Ectodermal cell (in vitro differentiated cells): ENCODE data around the gene CSNK2A2.
A peak's percentile ranks its signal among the peaks of the same experiment; 100 is the strongest.

Source experiments
- H3K27ac ChIP-seq: 2 replicates; pipeline ENCODE4 v1.7.0; 2013; ENCODE audit warnings: mild to moderate bottlenecking, low read depth, low read length; ENCODE audit not compliant: insufficient read depth, poor library complexity, severe bottlenecking
- H3K27me3 ChIP-seq: 2 replicates; pipeline ENCODE4 v1.7.0; 2013; ENCODE audit warnings: mild to moderate bottlenecking, low read length; ENCODE audit not compliant: insufficient read depth, control insufficient read depth, poor library complexity, severe bottlenecking
- H3K36me3 ChIP-seq: one replicate; pipeline ENCODE4 v1.7.0; 2013; ENCODE audit warnings: low read length; ENCODE audit not compliant: control insufficient read depth, insufficient read depth
- H3K4me1 ChIP-seq: one replicate; pipeline ENCODE4 v1.7.0; 2013; ENCODE audit warnings: low read length; ENCODE audit not compliant: control insufficient read depth, insufficient read depth
- H3K4me3 ChIP-seq: 2 replicates; pipeline ENCODE4 v1.7.0; 2013; ENCODE audit warnings: low read depth, low read length, control low read depth; ENCODE audit not compliant: insufficient read depth
- H3K9me3 ChIP-seq: 2 replicates; pipeline ENCODE4 v1.7.0; 2013; ENCODE audit warnings: mild to moderate bottlenecking, low read length, moderate library complexity; ENCODE audit not compliant: control insufficient read depth
- WGBS, 2 experiments: methylation state at CpG; one replicate each; pipeline ENCODE4 v1.1.7; 2013; ENCODE audit warnings: missing lambda C conversion rate in 2 of 2; 5-methylcytosine and 5-hydroxymethylcytosine counted together

Gene CSNK2A2

DNA sequence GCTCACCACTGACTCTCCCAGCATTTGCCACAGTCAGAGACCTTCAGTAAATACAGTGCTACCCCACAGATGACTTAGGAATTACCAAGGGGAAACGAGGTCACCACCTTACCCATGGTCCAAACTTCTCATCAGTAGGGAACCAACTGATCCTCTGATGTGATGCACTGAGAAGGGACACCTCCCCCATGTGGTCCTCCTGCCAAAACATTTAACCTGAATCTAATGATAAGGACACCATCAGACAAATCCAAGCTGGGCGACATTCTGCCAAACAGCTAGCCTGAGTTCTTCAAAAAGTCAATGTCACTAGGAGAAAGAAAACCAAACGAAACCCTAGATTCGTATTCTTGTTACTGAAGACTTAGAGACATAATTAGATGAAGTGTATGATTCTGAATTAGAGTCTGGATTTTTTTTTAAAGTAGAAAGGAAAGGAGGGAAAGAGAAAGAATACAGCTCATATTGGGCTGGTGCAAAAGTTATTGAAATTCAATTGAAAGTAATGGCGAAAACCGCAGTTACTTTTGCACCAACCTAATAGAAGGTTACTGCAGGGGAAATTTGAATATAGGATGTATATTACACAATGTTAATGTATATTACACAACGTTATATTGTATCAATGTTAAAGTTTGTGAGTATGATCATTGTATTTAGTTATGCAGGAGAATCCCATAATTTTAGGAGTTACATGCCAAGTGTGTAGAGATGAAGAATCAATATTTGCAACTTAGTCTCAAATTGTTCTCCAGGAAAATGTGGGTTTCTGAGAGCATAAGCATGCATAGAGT, 2.3 kb upstream of the CSNK2A2 start:
- 91 to 95% methylated on average over 7 of the region's 7 CpGs for WGBS, 2 experiments
- Histone ChIP-seq H3K9me3 (no peaks in the 10 kb centered on the region), H3K4me3 (no peak overlapping the region), H3K4me1 (no peaks in the 10 kb centered on the region), H3K27ac (no peak overlapping the region), H3K27me3 (peaks cover 12% of the 10 kb centered on the region), H3K36me3 (no peaks in the 10 kb centered on the region)

DNA sequence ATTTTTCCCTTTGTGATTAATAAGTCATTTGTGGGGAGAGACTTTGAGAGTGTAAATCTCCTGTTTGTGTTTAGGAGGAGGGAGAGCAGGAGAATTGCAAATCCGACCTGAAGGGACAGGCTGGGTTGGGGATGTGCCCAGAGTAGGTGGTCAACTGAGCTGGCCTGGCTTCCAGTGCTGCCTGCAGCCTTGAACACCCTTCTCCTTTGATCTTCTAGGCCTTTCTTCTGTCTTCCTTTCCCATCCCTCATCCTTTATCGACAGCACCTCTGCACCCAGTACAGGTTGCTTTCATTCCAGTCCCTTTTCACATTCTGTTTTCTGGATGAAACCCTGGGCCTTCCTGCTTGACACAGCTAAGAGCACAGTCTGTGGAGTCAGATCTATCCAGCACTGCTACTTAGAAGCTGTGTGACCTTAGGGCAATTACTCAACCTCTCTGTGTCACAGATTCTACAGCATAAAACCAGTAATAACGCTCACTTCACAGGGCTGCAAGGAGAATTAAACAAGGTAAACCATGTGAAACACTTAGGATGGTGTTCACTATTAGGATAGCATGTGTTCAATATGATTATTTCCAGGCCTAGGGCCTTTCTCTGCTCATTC, 1.0 kb upstream of the CSNK2A2 start:
- peaks cover 9% of the 10 kb centered on the region for H3K36me3 ChIP-seq
- 74 to 77% methylated on average over 3 of the region's 3 CpGs for WGBS, 2 experiments
- H3K27ac ChIP-seq: no peak overlapping the region
- no peak overlapping the region for H3K4me3 ChIP-seq
- H3K4me1 ChIP-seq: no peaks in the 10 kb centered on the region
- peaks cover 12% of the 10 kb centered on the region for H3K27me3 ChIP-seq
- no peaks in the 10 kb centered on the region for H3K9me3 ChIP-seq

DNA sequence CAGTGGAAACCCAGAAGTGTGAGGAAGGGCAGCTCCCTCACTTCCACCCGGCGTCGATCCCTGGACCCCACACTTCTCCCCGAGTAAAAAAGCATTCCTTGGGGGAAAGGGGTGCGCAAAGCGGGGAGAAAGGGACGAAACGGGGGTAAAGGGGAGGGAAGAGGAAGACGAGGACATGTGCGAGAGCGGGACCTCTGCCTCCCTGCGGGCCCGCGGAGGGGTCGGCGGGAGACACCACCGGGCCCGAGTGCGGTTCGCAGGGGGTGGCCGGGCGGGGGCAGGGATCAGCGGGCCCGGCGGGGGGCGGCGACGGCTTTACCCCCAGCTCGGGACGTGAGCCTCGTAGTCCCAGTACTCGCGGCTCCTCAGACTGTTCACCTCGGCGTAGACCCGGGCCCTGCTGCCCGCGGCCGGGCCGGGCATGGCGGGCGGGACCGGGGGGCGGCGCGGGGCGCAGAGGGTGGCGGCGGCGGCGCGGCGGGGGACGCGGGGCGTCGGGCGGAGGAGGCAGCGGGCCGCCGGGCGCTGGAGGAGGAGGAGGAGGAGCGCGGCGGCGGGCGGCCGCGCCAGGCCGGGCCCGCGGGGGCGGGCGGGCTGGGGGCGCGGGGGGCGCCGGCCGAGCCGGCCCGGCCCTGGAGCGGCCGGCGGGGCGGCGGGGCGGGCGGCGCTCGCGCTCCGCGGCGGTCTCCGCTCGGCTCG, 443 bp downstream of the CSNK2A2 start:
- 0% methylated on average over 93 to 97 of the region's 97 CpGs for WGBS, 2 experiments

DNA sequence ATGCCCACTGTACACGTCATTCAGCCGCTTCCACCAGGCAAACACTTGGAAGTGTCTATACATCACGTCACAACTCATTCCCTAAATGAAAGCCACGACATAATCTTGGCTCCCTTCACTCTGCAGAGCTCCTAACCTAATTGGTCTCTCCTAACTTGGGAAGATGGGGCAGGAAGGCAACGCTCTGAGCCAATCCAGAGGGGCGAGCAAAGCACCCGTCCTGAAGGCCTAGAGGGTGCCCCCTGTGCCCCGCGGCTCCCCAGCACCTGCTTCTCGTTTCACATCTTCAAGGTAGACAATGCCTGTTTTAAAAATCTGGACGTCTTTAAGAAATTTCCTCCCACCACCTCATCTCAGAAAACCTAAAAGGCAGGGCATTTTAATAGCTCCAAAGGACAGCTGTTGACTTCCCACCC, 1.0 kb downstream of the CSNK2A2 start:
- WGBS, 2 experiments: 29 to 31% methylated on average over 11 of the region's 11 CpGs
- Histone ChIP-seq H3K4me1 (no peaks in the 10 kb centered on the region), H3K4me3 (peak overlapping the region; percentile 68), H3K27ac (no peak overlapping the region), H3K9me3 (no peaks in the 10 kb centered on the region), H3K27me3 (peaks cover 12% of the 10 kb centered on the region), H3K36me3 (peaks cover 21% of the 10 kb centered on the region)

More for the DNA sequence above, 443 bp downstream of the CSNK2A2 start:
- no peaks in the 10 kb centered on the region for H3K9me3 ChIP-seq
- peaks cover 12% of the 10 kb centered on the region for H3K27me3 ChIP-seq
- H3K36me3 ChIP-seq: peaks cover 17% of the 10 kb centered on the region
- peak overlapping the region; percentile 68 for H3K4me3 ChIP-seq
- no peak overlapping the region for H3K27ac ChIP-seq
- no peaks in the 10 kb centered on the region for H3K4me1 ChIP-seq

DNA sequence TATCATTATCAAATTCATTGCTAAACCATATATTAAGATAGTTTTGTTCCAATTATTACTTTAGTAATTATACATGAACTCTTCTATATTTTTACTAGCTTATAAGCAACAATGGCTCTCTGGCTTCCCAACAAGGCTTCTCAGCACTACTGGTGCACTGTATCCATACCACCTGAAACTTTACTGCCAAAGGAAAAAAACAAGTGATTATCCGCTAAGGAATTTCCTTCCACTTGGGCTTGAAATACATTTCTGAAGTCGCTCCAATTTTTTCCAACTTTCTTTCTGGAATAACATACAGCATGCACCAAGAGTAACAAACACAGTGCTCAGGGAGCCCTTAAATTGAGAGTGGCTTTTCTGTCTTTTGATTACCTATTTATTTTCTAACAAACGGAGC, 2.1 kb downstream of the CSNK2A2 start:
- H3K36me3 ChIP-seq: peaks cover 29% of the 10 kb centered on the region
- H3K27me3 ChIP-seq: peaks cover 12% of the 10 kb centered on the region
- no peak overlapping the region for H3K27ac ChIP-seq
- H3K9me3 ChIP-seq: no peaks in the 10 kb centered on the region
- WGBS, 2 experiments: 96 to 97% methylated on average over 3 of the region's 3 CpGs
- H3K4me3 ChIP-seq: no peak overlapping the region
- H3K4me1 ChIP-seq: no peaks in the 10 kb centered on the region

DNA sequence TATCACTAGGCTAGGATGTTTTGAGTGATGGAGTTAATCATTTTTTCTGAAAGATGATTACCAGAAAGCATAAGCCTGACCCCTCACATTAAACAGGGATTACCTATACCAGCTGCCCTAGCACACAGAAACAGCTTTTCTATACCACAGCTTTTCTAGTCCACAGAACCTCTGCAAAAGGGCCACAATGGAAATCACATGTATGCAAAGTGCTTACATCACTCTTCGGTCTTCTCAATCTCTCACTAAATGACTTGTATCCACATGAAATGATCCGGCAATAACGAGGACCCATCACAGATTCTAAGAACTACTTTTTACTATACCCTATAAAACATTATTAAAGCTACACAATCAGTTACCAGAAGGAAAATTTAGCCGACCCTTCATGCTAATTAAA, 2.6 kb downstream of the CSNK2A2 start:
- Histone ChIP-seq H3K27me3 (peaks cover 12% of the 10 kb centered on the region), H3K9me3 (no peaks in the 10 kb centered on the region), H3K27ac (no peak overlapping the region), H3K4me1 (no peaks in the 10 kb centered on the region), H3K36me3 (peaks cover 33% of the 10 kb centered on the region), H3K4me3 (no peak overlapping the region)
- 79 to 80% methylated on average over 4 of the region's 4 CpGs for WGBS, 2 experiments

DNA sequence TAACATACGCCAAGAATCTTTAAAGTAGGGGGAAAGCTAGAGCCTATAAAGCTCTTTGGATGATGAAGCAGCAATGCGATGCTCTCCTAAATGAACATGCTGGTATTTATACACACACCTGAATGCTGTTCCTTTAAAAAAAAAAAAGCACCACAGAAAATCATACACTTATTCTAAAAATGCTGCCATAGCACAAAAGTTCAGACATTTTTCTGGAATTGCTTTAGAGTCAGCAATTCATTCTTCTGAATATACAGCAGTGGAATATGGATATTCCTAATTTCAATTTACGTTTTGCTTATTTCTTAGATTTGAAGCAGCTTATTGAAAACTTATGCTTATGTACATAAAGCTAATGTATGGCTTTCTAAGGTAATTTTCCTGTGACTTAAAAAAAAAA, 3.1 kb downstream of the CSNK2A2 start:
- Histone ChIP-seq H3K36me3 (peaks cover 35% of the 10 kb centered on the region), H3K9me3 (no peaks in the 10 kb centered on the region)
- WGBS, 2 experiments: 62 to 77% methylated on average over 2 to 3 of the region's 3 CpGs

DNA sequence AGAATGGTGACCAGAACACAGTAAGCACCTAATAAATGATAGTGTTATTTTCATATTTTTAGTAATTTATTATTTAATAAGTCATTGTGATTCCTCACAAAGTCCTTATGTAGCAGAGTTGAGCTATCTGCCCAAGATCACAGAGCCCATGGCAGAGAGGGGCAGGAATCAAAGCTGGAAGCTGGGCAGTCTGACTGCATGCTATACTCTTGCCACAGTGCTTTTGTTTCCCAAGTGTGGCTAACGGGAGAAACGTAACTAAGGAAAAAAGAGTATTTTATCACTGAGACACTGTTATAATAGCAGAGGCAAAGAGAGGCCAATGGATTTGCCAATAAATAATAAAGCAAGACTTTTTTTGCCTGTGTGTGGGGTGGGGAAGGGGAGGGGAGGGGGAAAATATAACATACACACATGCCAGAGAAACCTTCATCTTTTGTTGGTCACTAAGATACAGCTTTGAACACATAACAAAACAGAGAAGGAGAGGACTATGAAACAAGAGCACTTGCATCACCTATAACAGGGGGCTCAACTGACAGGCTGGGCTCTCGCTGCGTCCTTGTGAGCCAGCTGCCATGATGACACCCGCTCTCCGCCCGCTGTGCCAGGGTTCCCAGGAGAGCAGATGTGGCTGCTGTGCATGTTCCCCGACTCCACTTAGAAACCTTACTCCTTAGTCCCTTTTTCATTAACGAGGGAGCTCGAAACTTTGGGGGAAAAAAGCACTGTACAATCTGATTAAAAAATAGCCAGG, 10.1 kb downstream of the CSNK2A2 start:
- no peak overlapping the region for H3K4me3 ChIP-seq
- H3K9me3 ChIP-seq: no peaks in the 10 kb centered on the region
- WGBS, 2 experiments: 94 to 95% methylated on average over 10 of the region's 10 CpGs
- no peak overlapping the region for H3K27ac ChIP-seq
- H3K27me3 ChIP-seq: no peaks in the 10 kb centered on the region
- H3K36me3 ChIP-seq: peaks cover 60% of the 10 kb centered on the region
- H3K4me1 ChIP-seq: no peaks in the 10 kb centered on the region

More for the DNA sequence above, 3.1 kb downstream of the CSNK2A2 start:
- H3K27me3 ChIP-seq: peaks cover 11% of the 10 kb centered on the region
- H3K4me1 ChIP-seq: no peaks in the 10 kb centered on the region
- H3K27ac ChIP-seq: no peak overlapping the region
- no peak overlapping the region for H3K4me3 ChIP-seq

DNA sequence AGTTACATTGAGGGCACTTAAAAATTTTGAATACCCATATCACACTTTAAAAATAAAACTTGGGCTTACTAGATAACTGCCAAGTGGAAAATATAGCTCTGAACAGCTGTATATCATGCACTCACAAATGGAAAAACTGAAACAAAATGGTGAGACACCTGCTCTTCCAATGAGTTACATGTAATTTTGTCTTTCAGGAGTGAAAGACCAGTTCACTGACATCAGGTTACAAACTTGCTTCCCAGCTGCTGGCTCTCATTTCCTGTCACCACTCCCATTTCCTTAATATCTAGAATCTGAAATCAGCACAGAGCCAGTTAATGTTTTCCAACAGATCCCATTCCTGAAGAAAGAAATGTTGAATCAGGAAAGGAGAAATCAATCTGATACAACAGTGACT, 10.8 kb downstream of the CSNK2A2 start:
- no peaks in the 10 kb centered on the region for H3K4me1 ChIP-seq
- no peak overlapping the region for H3K4me3 ChIP-seq
- no peak overlapping the region for H3K27ac ChIP-seq
- no peaks in the 10 kb centered on the region for H3K9me3 ChIP-seq
- peaks cover 60% of the 10 kb centered on the region for H3K36me3 ChIP-seq
- H3K27me3 ChIP-seq: no peaks in the 10 kb centered on the region
